Measurements from ENCODE around the gene MAPK8.
"Not testable (repeated sequence)": the region's sequence is repeated elsewhere in the genome, so short reads cannot be mapped to it uniquely, and the experiment has no call there.

Gene MAPK8

GRCh38 chr10:48418189-48418788 is 111.8 kb downstream of the MAPK8 start:
- DNase-seq (ENCODE audit: low read depth), result no peak

- no peak for DNase-seq (ENCODE audit: low read depth)
Observed at GRCh38 chr10:48419714-48420113, 113.2 kb downstream of the MAPK8 start.

GRCh38 chr10:48421862-48422261 is 115.4 kb downstream of the MAPK8 start:
- DNase-seq (ENCODE audit: low read depth), result not testable (repeated sequence)

GRCh38 chr10:48423884-48424283 is 117.4 kb downstream of the MAPK8 start:
- no peak for DNase-seq (ENCODE audit: low read depth)

GRCh38 chr10:48428896-48429295 is 122.4 kb downstream of the MAPK8 start:
- no peak for DNase-seq (ENCODE audit: low read depth)

GRCh38 chr10:48429309-48429708 is 122.8 kb downstream of the MAPK8 start:
- no peak for DNase-seq (ENCODE audit: low read depth)

- DNase-seq (ENCODE audit: low read depth), result no peak
Observed at GRCh38 chr10:48430402-48430993, 124.0 kb downstream of the MAPK8 start.

GRCh38 chr10:48431871-48432270 is 125.4 kb downstream of the MAPK8 start:
- DNase-seq (ENCODE audit: low read depth), result no peak

- no peak for DNase-seq (ENCODE audit: low read depth)
Observed at GRCh38 chr10:48437546-48437945, 131.1 kb downstream of the MAPK8 start.

- DNase-seq (ENCODE audit: low read depth), result no peak
Observed at GRCh38 chr10:48439031-48439430, 132.6 kb downstream of the MAPK8 start.

GRCh38 chr10:48439581-48440041 is 133.1 kb downstream of the MAPK8 start:
- DNase-seq (ENCODE audit: low read depth), result no peak

- no peak for DNase-seq (ENCODE audit: low read depth)
Observed at GRCh38 chr10:48440771-48441170, 134.3 kb downstream of the MAPK8 start.

- no peak for DNase-seq (ENCODE audit: low read depth)
Observed at GRCh38 chr10:48442090-48442808, 135.8 kb downstream of the MAPK8 start.

GRCh38 chr10:48442809-48443177 is 136.3 kb downstream of the MAPK8 start:
- no peak for DNase-seq (ENCODE audit: low read depth)

GRCh38 chr10:48444266-48444665 is 137.8 kb downstream of the MAPK8 start:
- no peak for DNase-seq (ENCODE audit: low read depth)

- DNase-seq (ENCODE audit: low read depth), result no peak
Observed at GRCh38 chr10:48444861-48445841, 138.7 kb downstream of the MAPK8 start.

- DNase-seq (ENCODE audit: low read depth), result no peak
Observed at GRCh38 chr10:48445932-48446331, 139.5 kb downstream of the MAPK8 start.

GRCh38 chr10:48446785-48447184 is 140.3 kb downstream of the MAPK8 start:
- DNase-seq (ENCODE audit: low read depth), result no peak

GRCh38 chr10:48447356-48448215 is 141.1 kb downstream of the MAPK8 start:
- no peak for DNase-seq (ENCODE audit: low read depth)

GRCh38 chr10:48448796-48449195 is 142.3 kb downstream of the MAPK8 start:
- no peak for DNase-seq (ENCODE audit: low read depth)
